DMS114 treated with DMSO at 0.1 percent for 48 hours (cell line): ENCODE results near the gene CATSPERZ.

Experiments
- DNase-seq: peaks from one replicate; lab custom pipeline; 2025; ENCODE audit not compliant: unreplicated experiment; lab: John Stamatoyannopoulos, UW

The CATSPERZ gene

GRCh38 chr11:64339754-64340408, 39.7 kb downstream of the CATSPERZ start, which contains the start of gene CCDC88B:
TSS of gene CCDC88B (plus strand) at chr11:64340204. CDS start at chr11:64340267, 63 bp downstream.
- no peak for DNase-seq

GRCh38 chr11:64340671-64341335, 40.6 kb downstream of the CATSPERZ start:
- DNase-seq, result no peak

GRCh38 chr11:64341429-64341828, 41.3 kb downstream of the CATSPERZ start:
- no peak for DNase-seq

- peak; percentile 62 for DNase-seq
Measured at GRCh38 chr11:64341851-64342791, 42.0 kb downstream of the CATSPERZ start.

GRCh38 chr11:64342869-64343745, 42.9 kb downstream of the CATSPERZ start:
- DNase-seq, result no peak

GRCh38 chr11:64343767-64344559, 43.8 kb downstream of the CATSPERZ start:
- no peak for DNase-seq

- DNase-seq, result no peak
Measured at GRCh38 chr11:64344787-64345186, 44.6 kb downstream of the CATSPERZ start.

GRCh38 chr11:64347193-64347867, 47.2 kb downstream of the CATSPERZ start:
- no peak for DNase-seq

- no peak for DNase-seq
Measured at GRCh38 chr11:64348383-64349024, 48.3 kb downstream of the CATSPERZ start.

- no peak for DNase-seq
Measured at GRCh38 chr11:64349025-64349387, 48.8 kb downstream of the CATSPERZ start.

GRCh38 chr11:64349404-64349803, 49.2 kb downstream of the CATSPERZ start:
- no peak for DNase-seq

GRCh38 chr11:64351136-64351631, 51.0 kb downstream of the CATSPERZ start:
- no peak for DNase-seq

GRCh38 chr11:64352099-64352994, 52.2 kb downstream of the CATSPERZ start:
- DNase-seq, result no peak

- DNase-seq, result no peak
Measured at GRCh38 chr11:64352995-64353714, 53.0 kb downstream of the CATSPERZ start.

- no peak for DNase-seq
Measured at GRCh38 chr11:64353715-64354506, 53.8 kb downstream of the CATSPERZ start.
